ENCODE measurements around the gene GPN3.

The GPN3 gene

DNA sequence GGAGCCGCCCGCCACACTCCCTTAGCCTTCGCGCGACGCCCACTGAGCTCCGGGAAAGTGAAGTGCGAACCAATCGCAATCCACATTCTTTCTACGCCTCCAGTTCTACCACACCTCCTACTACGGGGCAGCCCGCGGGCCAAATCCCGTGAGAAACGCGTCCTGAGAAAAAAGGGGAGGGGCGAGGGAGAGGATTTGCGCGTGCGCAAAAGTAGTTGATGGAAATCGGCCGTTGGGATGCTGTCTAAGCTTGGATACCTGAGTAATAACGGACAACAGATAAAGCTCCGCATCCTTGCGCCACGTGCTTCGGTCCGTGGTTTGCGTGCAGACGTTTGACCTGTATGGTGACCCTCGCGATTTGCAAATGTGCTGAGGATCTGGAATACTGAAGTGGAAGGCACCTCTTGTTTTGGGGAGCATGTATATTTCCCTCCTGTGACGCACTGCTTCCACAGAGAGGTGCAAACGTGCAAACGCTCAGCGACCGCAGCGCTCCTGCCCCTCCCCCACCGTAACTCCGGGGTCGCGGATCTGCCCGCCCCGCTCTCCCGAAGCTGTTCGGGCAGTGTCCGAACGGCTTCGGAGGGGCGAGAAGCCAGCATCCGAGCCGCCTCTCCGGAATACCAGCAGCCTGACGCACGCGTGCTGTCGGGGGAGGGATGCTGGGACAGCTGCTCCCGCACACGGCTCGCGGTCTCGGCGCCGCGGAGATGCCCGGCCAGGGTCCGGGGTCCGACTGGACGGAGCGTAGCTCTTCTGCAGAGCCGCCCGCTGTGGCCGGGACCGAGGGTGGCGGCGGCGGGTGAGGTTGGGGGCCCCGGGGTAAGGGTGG is at the start of gene GPN3, which contains the start of gene FAM216A:
Gene GPN3, minus strand, starts transcription at position 44 of the 835 bp plus-strand sequence. CDS start 54 bp downstream, outside the sequence.
Gene FAM216A, plus strand, starts transcription at position 632 of the 835 bp plus-strand sequence. Its CDS starts 31 bp downstream, at position 663.
- H3K27ac Mint-ChIP-seq: peak within 1 kb of the TSS; percentile 88
- ATAC-seq (ENCODE audit: low read depth) (peak; percentile 85), DNase-seq (ENCODE audit: low spot score in 2 of 2) (peak; percentile 86 to 94)
- H3K27me3 Mint-ChIP-seq: no peaks in the 10 kb centered on the region
- peaks cover 8% of the 10 kb centered on the region for H3K36me3 Mint-ChIP-seq
- H3K4me1 Mint-ChIP-seq: peaks cover 23% of the 10 kb centered on the region
- peak within 1 kb of the TSS; percentile 98 for H3K4me3 Mint-ChIP-seq
- no peaks in the 10 kb centered on the region for H3K9me3 Mint-ChIP-seq

DNA sequence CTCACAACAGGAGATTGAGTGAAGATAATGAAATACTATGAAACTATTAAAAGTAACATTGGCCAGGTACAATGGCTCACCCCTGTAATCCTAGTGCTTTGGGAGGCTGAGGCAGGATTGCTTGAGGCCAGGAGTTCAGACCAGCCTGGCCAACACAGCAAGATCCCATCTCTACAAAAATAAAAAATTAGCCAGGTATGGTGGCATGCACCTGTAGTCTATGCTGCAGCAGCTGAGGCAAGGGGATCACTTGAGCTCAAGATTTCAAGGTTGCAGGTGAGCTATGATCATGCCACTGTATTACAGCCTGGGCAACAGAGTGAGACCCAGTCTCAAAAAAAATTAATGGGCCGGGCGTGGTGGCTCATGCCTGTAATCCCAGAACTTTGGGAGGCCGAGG is 48.9 kb upstream of the GPN3 start:
- DNase-seq (ENCODE audit: low spot score in 2 of 2): no peak
- Mint-ChIP-seq H3K27ac (no peak overlapping the region), H3K4me3 (no peak overlapping the region), H3K9me3 (no peaks in the 10 kb centered on the region), H3K36me3 (no peaks in the 10 kb centered on the region), H3K27me3 (no peaks in the 10 kb centered on the region), H3K4me1 (no peaks in the 10 kb centered on the region)
- ATAC-seq (ENCODE audit: low read depth): no peak

DNA sequence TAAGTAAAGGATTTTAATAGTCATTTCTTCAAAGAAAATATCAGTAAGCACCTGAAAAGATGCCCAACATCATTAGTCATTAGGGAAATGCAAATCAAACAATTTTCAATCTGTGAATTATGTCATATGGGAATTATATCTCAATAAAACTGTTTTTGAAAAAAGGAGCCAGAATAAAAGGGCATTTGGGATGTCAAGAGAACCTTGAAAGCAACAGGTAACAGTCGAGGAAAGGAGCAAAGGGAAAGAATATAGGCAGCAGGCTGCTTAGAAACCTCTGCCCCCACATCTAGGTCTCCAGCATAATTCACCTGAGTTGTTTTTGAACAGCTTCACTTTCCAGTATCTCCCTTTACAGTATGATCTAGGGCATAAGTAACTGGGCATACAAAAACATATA is 46.3 kb upstream of the GPN3 start:
- Mint-ChIP-seq H3K36me3 (no peaks in the 10 kb centered on the region), H3K27me3 (no peaks in the 10 kb centered on the region), H3K9me3 (no peaks in the 10 kb centered on the region), H3K4me3 (no peak overlapping the region), H3K4me1 (no peaks in the 10 kb centered on the region), H3K27ac (no peak overlapping the region)
- ATAC-seq (ENCODE audit: low read depth): no peak
- no peak for DNase-seq (ENCODE audit: low spot score in 2 of 2)

DNA sequence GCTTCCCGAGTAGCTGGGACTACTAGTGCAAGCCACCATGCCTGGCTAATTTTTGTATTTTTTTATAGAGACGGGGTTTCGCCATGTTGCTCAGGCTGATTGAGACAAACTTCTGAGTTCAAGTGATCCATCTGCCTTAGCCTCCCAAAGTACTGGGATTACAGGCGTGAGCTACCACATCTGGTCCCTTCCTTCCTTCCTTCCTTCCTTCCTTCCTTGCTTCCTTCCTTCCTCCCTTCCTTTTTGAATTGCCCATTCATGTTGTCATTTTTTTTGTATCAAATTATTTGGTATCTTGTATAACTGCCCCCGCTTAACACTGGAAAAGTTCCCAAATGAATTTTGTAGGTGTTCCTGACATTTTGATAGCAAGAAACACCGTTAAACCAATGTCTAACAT is 45.8 kb upstream of the GPN3 start:
- no peak overlapping the region for H3K4me3 Mint-ChIP-seq
- no peaks in the 10 kb centered on the region for H3K36me3 Mint-ChIP-seq
- H3K27ac Mint-ChIP-seq: no peak overlapping the region
- H3K27me3 Mint-ChIP-seq: no peaks in the 10 kb centered on the region
- DNase-seq (ENCODE audit: low spot score in 2 of 2): no peak
- no peaks in the 10 kb centered on the region for H3K9me3 Mint-ChIP-seq
- H3K4me1 Mint-ChIP-seq: no peaks in the 10 kb centered on the region
- ATAC-seq (ENCODE audit: low read depth): no peak

DNA sequence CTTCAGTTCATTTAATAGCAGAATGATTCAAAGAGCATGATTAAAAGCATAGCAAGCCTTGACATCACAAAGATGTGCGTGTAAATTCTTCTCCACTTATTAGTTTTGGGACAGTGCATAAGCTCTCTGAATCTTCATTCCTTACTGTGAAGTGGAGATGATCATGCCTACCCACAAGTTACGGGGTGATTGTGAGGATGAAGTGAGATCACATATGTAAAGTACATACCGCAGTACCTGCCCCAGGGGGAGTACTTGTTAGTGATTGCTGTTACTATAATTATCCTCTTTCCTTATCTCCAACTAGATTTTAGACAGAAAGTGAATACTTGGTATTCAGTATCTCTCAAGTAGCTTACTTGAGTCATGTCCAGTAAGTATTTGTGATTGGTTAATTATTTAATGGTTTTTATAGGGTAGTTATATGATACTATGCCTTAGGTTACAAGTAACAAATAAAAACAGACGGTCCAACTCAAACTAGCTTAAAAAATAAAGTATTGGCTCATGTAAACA is 40.1 kb upstream of the GPN3 start:
- ATAC-seq (ENCODE audit: low read depth) (no peak), DNase-seq (ENCODE audit: low spot score in 2 of 2) (no peak)
- Mint-ChIP-seq H3K9me3 (no peaks in the 10 kb centered on the region), H3K27ac (no peak overlapping the region), H3K27me3 (no peaks in the 10 kb centered on the region), H3K4me1 (no peaks in the 10 kb centered on the region), H3K36me3 (no peaks in the 10 kb centered on the region), H3K4me3 (no peak overlapping the region)

DNA sequence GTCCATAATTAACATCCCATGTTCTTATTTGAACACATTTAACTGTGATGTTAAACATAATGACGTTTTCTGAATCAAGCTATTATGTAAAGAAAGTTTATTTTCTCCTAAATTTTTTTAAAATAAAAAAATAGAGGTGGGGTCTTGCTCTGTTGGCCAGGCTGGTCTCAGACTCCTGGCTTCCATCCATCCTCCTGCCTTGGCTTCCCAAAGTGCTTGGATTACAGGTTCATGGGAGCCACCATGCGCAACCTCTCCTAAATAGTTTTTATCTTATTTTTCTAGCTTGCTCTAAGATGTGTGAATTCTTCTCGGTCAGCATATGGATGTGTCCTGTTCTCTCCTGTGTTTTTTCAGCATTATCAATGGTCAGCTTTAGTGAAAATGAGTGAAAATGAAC is 37.3 kb upstream of the GPN3 start:
- H3K9me3 Mint-ChIP-seq: no peaks in the 10 kb centered on the region
- no peaks in the 10 kb centered on the region for H3K27me3 Mint-ChIP-seq
- H3K36me3 Mint-ChIP-seq: no peaks in the 10 kb centered on the region
- ATAC-seq (ENCODE audit: low read depth) (no peak), DNase-seq (ENCODE audit: low spot score in 2 of 2) (no peak)
- H3K4me1 Mint-ChIP-seq: peaks cover 6% of the 10 kb centered on the region
- no peak overlapping the region for H3K27ac Mint-ChIP-seq
- no peak overlapping the region for H3K4me3 Mint-ChIP-seq

DNA sequence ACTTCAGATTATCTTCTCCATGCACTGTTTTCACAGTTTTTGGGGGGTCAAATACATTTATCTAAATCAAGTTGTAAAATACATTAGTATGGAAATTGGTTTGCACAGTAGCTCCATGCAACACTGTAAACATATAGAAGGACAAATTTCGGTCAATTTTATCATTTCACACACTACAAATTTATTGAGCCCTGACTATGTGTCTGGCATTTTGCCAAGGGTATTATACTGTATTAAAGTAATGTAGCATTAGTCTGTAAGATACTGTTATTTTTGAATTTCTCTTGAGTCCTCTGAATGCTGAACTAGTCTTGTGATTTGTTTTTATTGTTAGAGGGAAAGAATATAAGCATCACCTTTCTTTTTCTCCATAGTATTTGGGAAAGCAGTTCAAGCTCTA is 35.4 kb upstream of the GPN3 start:
- no peaks in the 10 kb centered on the region for H3K27me3 Mint-ChIP-seq
- H3K27ac Mint-ChIP-seq: no peak overlapping the region
- no peak overlapping the region for H3K4me3 Mint-ChIP-seq
- peaks cover 12% of the 10 kb centered on the region for H3K4me1 Mint-ChIP-seq
- H3K9me3 Mint-ChIP-seq: no peaks in the 10 kb centered on the region
- H3K36me3 Mint-ChIP-seq: peaks cover 2% of the 10 kb centered on the region
- ATAC-seq (ENCODE audit: low read depth) (no peak), DNase-seq (ENCODE audit: low spot score in 2 of 2) (no peak)

DNA sequence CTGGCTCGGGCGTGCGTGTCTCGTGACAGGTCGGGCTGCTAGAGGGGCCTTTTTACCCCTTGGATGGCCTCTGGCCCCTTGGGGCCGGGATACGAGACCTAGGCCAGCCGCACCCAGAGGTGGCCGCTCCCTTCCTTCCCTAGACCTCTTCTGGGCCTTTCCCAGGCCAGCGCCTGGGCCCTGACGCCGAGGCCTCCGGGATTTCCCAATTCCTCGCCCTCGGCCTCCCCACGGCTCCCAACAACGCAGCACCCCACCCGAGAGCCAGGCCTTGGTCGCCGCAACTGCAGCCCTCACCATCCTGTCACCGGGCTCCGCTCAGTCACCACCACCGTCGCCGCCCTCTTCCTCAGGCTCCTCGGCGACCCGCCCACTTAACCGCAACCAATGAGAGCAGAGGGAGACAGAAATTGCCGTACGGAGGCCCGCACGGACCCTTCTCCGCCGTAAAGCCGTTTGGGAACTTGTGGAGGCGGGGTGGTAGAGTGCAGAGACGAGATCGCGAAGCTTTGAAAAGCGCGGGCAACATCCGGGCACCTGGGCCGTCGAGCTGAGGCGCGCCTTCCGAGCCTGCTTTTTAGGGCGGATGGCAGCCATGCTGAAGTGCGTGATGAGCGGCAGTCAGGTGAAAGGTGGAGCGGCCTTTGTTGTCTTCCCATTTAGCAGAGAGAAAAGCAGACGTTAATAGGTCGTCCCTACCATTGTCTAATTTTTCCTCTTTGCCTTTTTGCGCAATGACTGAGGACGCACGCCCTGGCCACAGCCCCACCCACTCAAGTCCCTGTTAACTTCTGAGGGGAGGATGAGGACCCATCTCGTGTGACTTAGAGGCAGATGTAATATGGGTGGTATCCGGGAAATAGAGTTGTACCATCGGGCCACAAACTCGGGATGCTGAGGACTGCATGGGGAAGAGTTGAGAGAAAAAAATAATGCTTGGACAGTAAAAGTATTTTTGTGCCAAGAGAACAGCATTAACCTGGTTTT is 34.0 kb upstream of the GPN3 start, which contains the start of the genes RAD9B and VPS29:
Gene RAD9B, plus strand, starts transcription at position 580 of the 987 bp plus-strand sequence. Its CDS starts 7 bp downstream, at position 587.
Gene VPS29, minus strand, starts transcription at position 360 of the 987 bp plus-strand sequence. Its CDS starts 60 bp downstream, at position 300.
- Mint-ChIP-seq H3K4me3 (peak within 1 kb of the TSS; percentile 95), H3K27ac (peak within 1 kb of the TSS; percentile 91), H3K9me3 (no peaks in the 10 kb centered on the region), H3K4me1 (peaks cover 12% of the 10 kb centered on the region), H3K27me3 (no peaks in the 10 kb centered on the region), H3K36me3 (peaks cover 2% of the 10 kb centered on the region)
- peak; percentile 93 to 98 for DNase-seq (ENCODE audit: low spot score in 2 of 2)
- ATAC-seq (ENCODE audit: low read depth): peak; percentile 90

DNA sequence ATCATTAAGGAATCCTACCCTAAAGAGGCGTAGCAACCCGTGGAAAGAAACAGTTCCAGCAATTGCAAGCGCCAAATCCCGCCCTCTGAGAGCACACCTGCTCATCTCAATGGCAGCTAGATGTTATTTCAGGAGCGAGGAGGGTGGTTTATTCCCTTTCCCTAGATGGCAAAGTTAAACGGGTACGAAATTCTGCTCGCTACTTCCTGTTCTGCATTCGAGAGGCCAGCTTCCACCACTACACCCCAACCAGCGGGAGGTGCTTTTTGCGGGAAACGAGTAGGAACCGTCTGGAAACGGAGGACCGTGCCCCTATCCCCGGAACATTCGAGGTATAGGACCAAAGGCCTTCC is 33.3 kb upstream of the GPN3 start:
- H3K4me1 Mint-ChIP-seq: peaks cover 12% of the 10 kb centered on the region
- peak overlapping the region; percentile 95 for H3K4me3 Mint-ChIP-seq
- peaks cover 2% of the 10 kb centered on the region for H3K36me3 Mint-ChIP-seq
- peak in 1 of 2 donors; percentile 4 for DNase-seq (ENCODE audit: low spot score in 2 of 2)
- H3K9me3 Mint-ChIP-seq: no peaks in the 10 kb centered on the region
- H3K27ac Mint-ChIP-seq: peak overlapping the region; percentile 91
- H3K27me3 Mint-ChIP-seq: no peaks in the 10 kb centered on the region
- peak; percentile 1 for ATAC-seq (ENCODE audit: low read depth)

DNA sequence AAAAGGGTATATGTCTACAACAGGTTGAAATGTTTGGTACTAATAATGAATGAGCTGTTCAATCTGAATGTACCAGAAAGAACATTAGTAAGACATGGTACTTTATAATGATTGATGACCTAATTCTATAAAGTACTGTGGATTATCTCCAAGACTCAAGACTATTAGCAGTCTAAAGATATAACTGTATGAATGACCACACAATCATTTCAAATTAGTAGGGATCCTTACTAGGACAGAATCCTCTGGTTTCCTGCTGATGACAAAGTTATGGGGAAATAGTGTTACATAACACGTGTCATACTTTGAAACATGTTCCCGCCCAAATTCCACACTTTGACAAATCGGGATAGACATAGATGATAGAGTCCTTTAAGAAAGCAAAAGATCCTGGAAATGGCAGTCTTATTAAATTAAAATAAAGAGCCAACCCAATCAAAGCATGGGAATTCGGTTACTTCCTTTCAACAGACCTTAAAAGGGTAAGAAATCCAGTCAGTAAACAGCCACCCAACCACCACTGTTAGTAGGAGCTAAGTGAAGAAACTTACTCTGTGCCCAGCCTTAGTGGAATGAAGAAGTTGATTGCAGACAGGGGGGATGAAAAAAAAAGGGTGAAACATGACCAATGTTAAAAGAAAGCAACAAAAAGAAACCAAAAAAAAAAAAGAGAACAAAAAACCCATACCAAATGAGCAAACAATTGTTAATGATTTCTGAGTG is 31.1 kb upstream of the GPN3 start:
- Mint-ChIP-seq H3K27ac (peak overlapping the region; percentile 71), H3K36me3 (peaks cover 4% of the 10 kb centered on the region), H3K4me1 (peaks cover 12% of the 10 kb centered on the region), H3K27me3 (no peaks in the 10 kb centered on the region), H3K9me3 (no peaks in the 10 kb centered on the region), H3K4me3 (peak overlapping the region; percentile 64)
- no peak for ATAC-seq (ENCODE audit: low read depth)
- no peak for DNase-seq (ENCODE audit: low spot score in 2 of 2)

DNA sequence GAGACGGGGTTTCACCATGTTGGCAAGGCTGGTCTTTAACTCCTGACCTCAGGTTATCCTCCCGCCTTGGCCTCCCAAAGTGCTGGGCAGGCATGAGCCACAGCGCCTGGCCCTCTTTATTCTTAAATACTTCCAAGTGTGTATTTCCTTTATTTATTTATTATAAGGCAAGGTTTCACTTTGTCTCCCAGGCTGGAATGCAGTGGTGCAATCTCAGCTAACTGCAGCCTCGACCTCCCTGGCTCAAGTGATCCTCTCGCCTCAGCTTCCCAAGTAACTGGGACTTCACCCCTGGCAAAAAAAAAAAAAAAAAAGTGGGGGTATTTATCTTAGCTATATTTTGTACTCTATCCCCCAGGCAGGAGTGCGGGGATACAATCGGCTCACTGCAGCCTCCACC is 7.4 kb upstream of the GPN3 start:
- Mint-ChIP-seq H3K4me1 (peaks cover 4% of the 10 kb centered on the region), H3K27me3 (no peaks in the 10 kb centered on the region), H3K27ac (no peak overlapping the region), H3K36me3 (peaks cover 8% of the 10 kb centered on the region), H3K4me3 (no peak overlapping the region), H3K9me3 (no peaks in the 10 kb centered on the region)
- ATAC-seq (ENCODE audit: low read depth): no peak
- DNase-seq (ENCODE audit: low spot score in 2 of 2): no peak

DNA sequence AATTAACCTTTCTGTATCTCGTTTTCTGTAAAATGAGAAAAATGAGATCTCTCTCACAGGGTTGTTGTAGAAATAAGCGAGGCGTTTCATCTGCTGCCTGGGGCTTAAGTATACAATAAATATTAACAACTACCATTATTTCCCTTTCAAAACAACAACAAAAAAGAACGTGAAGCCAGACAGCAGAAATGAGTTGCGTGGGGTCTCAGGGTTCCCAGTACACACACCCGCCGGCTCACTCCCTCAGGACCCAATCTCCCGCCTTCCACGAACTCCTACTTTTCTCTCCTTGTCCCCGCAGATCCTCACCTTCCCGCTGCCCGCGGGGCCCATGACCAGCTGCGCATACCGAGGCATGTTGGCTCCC is 227 bp downstream of the GPN3 start:
- DNase-seq (ENCODE audit: low spot score in 2 of 2): no peak
- Mint-ChIP-seq H3K9me3 (no peaks in the 10 kb centered on the region), H3K4me1 (peaks cover 23% of the 10 kb centered on the region), H3K4me3 (peak overlapping the region; percentile 98), H3K27ac (peak overlapping the region; percentile 88), H3K27me3 (no peaks in the 10 kb centered on the region), H3K36me3 (peaks cover 8% of the 10 kb centered on the region)
- no peak for ATAC-seq (ENCODE audit: low read depth)

DNA sequence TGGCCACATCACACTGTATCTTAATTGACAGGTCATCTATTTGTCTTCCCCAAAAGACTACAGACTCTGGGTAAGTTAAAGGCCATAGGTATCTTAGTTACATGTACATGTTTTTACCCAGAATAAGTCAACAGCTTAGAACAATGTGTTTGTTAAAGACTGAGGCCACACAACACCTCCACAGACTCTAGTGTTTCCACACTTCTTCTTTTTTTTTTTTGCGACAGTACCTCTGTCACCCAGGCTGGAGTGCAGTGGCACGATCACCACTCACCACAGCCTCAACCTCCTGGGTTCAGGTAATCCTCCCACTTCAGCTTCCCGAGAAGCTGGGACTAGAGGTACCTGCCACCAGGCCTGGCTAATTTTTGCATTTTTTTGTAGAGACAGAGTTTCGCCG is 1.3 kb downstream of the GPN3 start:
- Mint-ChIP-seq H3K4me1 (peaks cover 29% of the 10 kb centered on the region), H3K4me3 (peak overlapping the region; percentile 43), H3K36me3 (peaks cover 11% of the 10 kb centered on the region), H3K27ac (no peak overlapping the region), H3K27me3 (no peaks in the 10 kb centered on the region), H3K9me3 (no peaks in the 10 kb centered on the region)
- ATAC-seq (ENCODE audit: low read depth) (no peak), DNase-seq (ENCODE audit: low spot score in 2 of 2) (no peak)
